ENCODE results near the gene GPR21. TPM values are rescaled to one million over a fixed set of nuclear protein-coding genes. Genes with fewer than 3 reads are reported as not detected.

GPR21 gene
- total RNA-seq, 1 donor, result 1.4 TPM

- Histone ChIP-seq H3K79me2 (ENCODE audit: insufficient read depth, low read length) (no peaks in the 10 kb centered on the region), H3K4me3 (ENCODE audit: insufficient read depth, low read length) (no peak overlapping the region), H3K36me3 (ENCODE audit: insufficient read depth, low read length) (no peaks in the 10 kb centered on the region), H2AFZ (ENCODE audit: low read length) (no peak overlapping the region), H3K27me3 (ENCODE audit: insufficient read depth, low read length) (no peaks in the 10 kb centered on the region), H4K20me1 (ENCODE audit: insufficient read depth, low read length) (no peaks in the 10 kb centered on the region), H3K27ac (ENCODE audit: low read depth, low read length) (no peak overlapping the region), H3K4me1 (ENCODE audit: insufficient read depth, low read length) (peaks cover 13% of the 10 kb centered on the region), H3K4me2 (ENCODE audit: insufficient read depth, low read length) (no peak overlapping the region), H3K9me3 (ENCODE audit: low read depth, low read length) (no peaks in the 10 kb centered on the region)
- no peak for TF ChIP-seq CTCF (IDR thresholded peaks at IDR 0.05; ENCODE audit: extremely low read depth, low read depth, low read length)
- no peak for DNase-seq (ENCODE audit: insufficient read length, low spot score, missing footprints)
Observed at GRCh38 chr9:123053711-123054110, 20.2 kb downstream of the GPR21 start.

GRCh38 chr9:123058834-123059233, 25.4 kb downstream of the GPR21 start:
- H3K9me3 ChIP-seq (ENCODE audit: low read depth, low read length), result no peaks in the 10 kb centered on the region

GRCh38 chr9:123059472-123060220, 26.2 kb downstream of the GPR21 start:
- Histone ChIP-seq H3K27me3 (ENCODE audit: insufficient read depth, low read length) (no peaks in the 10 kb centered on the region), H2AFZ (ENCODE audit: low read length) (no peak overlapping the region), H3K27ac (ENCODE audit: low read depth, low read length) (no peak overlapping the region), H3K4me2 (ENCODE audit: insufficient read depth, low read length) (no peak overlapping the region), H3K36me3 (ENCODE audit: insufficient read depth, low read length) (no peaks in the 10 kb centered on the region), H4K20me1 (ENCODE audit: insufficient read depth, low read length) (no peaks in the 10 kb centered on the region), H3K4me3 (ENCODE audit: insufficient read depth, low read length) (no peak overlapping the region), H3K79me2 (ENCODE audit: insufficient read depth, low read length) (no peaks in the 10 kb centered on the region), H3K9me3 (ENCODE audit: low read depth, low read length) (no peaks in the 10 kb centered on the region), H3K4me1 (ENCODE audit: insufficient read depth, low read length) (peaks cover 8% of the 10 kb centered on the region)
- TF ChIP-seq CTCF (IDR thresholded peaks at IDR 0.05; ENCODE audit: extremely low read depth, low read depth, low read length), result no peak
- DNase-seq (ENCODE audit: insufficient read length, low spot score, missing footprints), result no peak

More at GRCh38 chr9:123058834-123059233, 25.4 kb downstream of the GPR21 start:
- Histone ChIP-seq H3K79me2 (ENCODE audit: insufficient read depth, low read length) (no peaks in the 10 kb centered on the region), H3K4me1 (ENCODE audit: insufficient read depth, low read length) (peaks cover 8% of the 10 kb centered on the region), H2AFZ (ENCODE audit: low read length) (no peak overlapping the region), H3K27ac (ENCODE audit: low read depth, low read length) (no peak overlapping the region), H3K36me3 (ENCODE audit: insufficient read depth, low read length) (no peaks in the 10 kb centered on the region), H3K4me3 (ENCODE audit: insufficient read depth, low read length) (no peak overlapping the region), H3K27me3 (ENCODE audit: insufficient read depth, low read length) (no peaks in the 10 kb centered on the region), H3K4me2 (ENCODE audit: insufficient read depth, low read length) (no peak overlapping the region), H4K20me1 (ENCODE audit: insufficient read depth, low read length) (no peaks in the 10 kb centered on the region)
- no peak for DNase-seq (ENCODE audit: insufficient read length, low spot score, missing footprints)
- no peak for TF ChIP-seq CTCF (IDR thresholded peaks at IDR 0.05; ENCODE audit: extremely low read depth, low read depth, low read length)

DNA sequence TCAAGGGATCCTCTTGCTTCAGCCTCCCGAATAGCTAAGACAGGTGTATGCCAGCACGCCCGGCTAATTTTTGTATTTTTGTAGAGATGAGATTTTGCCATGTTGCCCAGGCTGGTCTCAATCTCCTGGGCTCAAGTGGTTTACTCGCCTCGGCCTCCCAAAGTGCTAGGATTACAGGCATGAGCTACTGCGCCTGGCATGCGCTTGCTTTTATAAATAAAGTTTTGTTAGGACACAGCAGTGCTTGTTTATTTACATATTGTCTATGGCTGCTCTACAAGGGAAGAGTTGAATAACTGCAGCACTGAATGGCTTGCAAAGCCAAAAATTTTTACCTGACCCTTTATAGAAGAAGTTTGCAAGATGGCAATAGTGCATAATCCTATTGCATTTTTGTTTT, 27.7 kb downstream of the GPR21 start:
- H3K9me3 ChIP-seq (ENCODE audit: low read depth, low read length), result no peaks in the 10 kb centered on the region
- H3K4me2 ChIP-seq (ENCODE audit: insufficient read depth, low read length), result no peak overlapping the region
- no peaks in the 10 kb centered on the region for H4K20me1 ChIP-seq (ENCODE audit: insufficient read depth, low read length)
- H3K79me2 ChIP-seq (ENCODE audit: insufficient read depth, low read length), result no peaks in the 10 kb centered on the region
- DNase-seq (ENCODE audit: insufficient read length, low spot score, missing footprints), result no peak
- H3K4me1 ChIP-seq (ENCODE audit: insufficient read depth, low read length), result peaks cover 8% of the 10 kb centered on the region
- H2AFZ ChIP-seq (ENCODE audit: low read length), result no peak overlapping the region
- H3K27ac ChIP-seq (ENCODE audit: low read depth, low read length), result no peak overlapping the region
- peaks cover 7% of the 10 kb centered on the region for H3K36me3 ChIP-seq (ENCODE audit: insufficient read depth, low read length)
- no peak overlapping the region for H3K4me3 ChIP-seq (ENCODE audit: insufficient read depth, low read length)
- H3K27me3 ChIP-seq (ENCODE audit: insufficient read depth, low read length), result no peaks in the 10 kb centered on the region
- no peak for TF ChIP-seq CTCF (IDR thresholded peaks at IDR 0.05; ENCODE audit: extremely low read depth, low read depth, low read length)
